Lung (tissue), 12 donors: ENCODE data around the gene VASN. TPM values are rescaled to one million over a fixed set of nuclear protein-coding genes. Genes with fewer than 3 reads are reported as not detected.

Experiments used
- ATAC-seq: fragments of 200-7000 bp; cut with Tn5 transposase; one replicate; pipeline ENCODE4 v1.9.1; 2020; ENCODE audit warnings: moderate number of reproducible peaks; ENCODE audit not compliant: insufficient read depth, low FRiP score
- DNase-seq, 3 donors: peaks; one replicate each; pipeline ENCODE4 v3.0.0-alpha.2; 2013 to 2017
- H3K27ac ChIP-seq, 2 donors: one replicate each; pipeline ENCODE4 v1.5.1; 2013; ENCODE audit warnings: mild to moderate bottlenecking in 2 of 2, moderate library complexity in 2 of 2, control low read depth in 1 of 2, inconsistent platforms in 1 of 2, low read depth in 1 of 2, low read length in 1 of 2
- H3K27me3 ChIP-seq, 3 donors: one replicate each; pipeline ENCODE4 v1.5.1; 2013; ENCODE audit warnings: low read length in 2 of 3; ENCODE audit not compliant: control insufficient read depth in 3 of 3, insufficient read depth in 3 of 3
- H3K36me3 ChIP-seq, 4 donors: one replicate each; pipeline ENCODE4 v1.5.1; 2013; ENCODE audit warnings: low read length in 4 of 4, mild to moderate bottlenecking in 1 of 4, moderate library complexity in 1 of 4; ENCODE audit not compliant: control insufficient read depth in 4 of 4, insufficient read depth in 4 of 4
- H3K4me1 ChIP-seq, 5 donors: one replicate each; pipeline ENCODE4 v1.5.1; 2013; ENCODE audit warnings: low read length in 5 of 5, mild to moderate bottlenecking in 2 of 5, moderate library complexity in 1 of 5; ENCODE audit not compliant: control insufficient read depth in 5 of 5, insufficient read depth in 5 of 5
- H3K4me3 ChIP-seq: one replicate; pipeline ENCODE4 v1.5.1; 2013; ENCODE audit warnings: mild to moderate bottlenecking, control low read depth, moderate library complexity
- H3K9ac ChIP-seq, 2 donors: one replicate each; pipeline ENCODE4 v1.5.1; 2013; ENCODE audit warnings: low read length in 2 of 2, control low read depth in 1 of 2; ENCODE audit not compliant: insufficient read depth in 1 of 2
- H3K9me3 ChIP-seq, 4 donors: one replicate each; pipeline ENCODE4 v1.5.1; 2013; ENCODE audit warnings: low read length in 3 of 4, mild to moderate bottlenecking in 1 of 4, moderate library complexity in 1 of 4; ENCODE audit not compliant: control insufficient read depth in 4 of 4, insufficient read depth in 3 of 4
- WGBS, 2 donors: extraction: QIAGEN DNeasy Blood & Tissue Kit; methylation state at CpG; one replicate each; pipeline ENCODE4 v1.1.7; 2013; 5-methylcytosine and 5-hydroxymethylcytosine counted together
- polyA plus RNA-seq, 2 donors: library from polyadenylated mRNA; stranded (reverse); fragments of 200-250 nt; gene quantifications; one replicate each; pipeline ENCODE4 v1.2.1, GENCODE V29; 2013
- total RNA-seq, 2 donors: library from RNA; depleted of rRNA in 1 of 2; stranded (reverse); fragments of >200 nt in 1 of 2; gene quantifications; one replicate each; pipeline ENCODE4 v1.2.1, GENCODE V29; 2014 to 2021
- TF ChIP-seq, protein P1 (sequence below): IDR thresholded peaks from 2 replicates; pipeline ENCODE4 v1.5.1; 2012; ENCODE audit warnings: mild to moderate bottlenecking; ENCODE audit errors: control extremely low read depth, extremely low read depth
- donor health status: control.
- donor health status: control.
- donor health status: Bipolar disorder and iron deficiency.
- donor health status: healthy.
- donor health status: DM: yes; HTN: yes; CAD: no.

The VASN gene
- total and polyA plus RNA-seq, 4 donors: 18.8 to 42.9 (median 31.3) TPM

DNA sequence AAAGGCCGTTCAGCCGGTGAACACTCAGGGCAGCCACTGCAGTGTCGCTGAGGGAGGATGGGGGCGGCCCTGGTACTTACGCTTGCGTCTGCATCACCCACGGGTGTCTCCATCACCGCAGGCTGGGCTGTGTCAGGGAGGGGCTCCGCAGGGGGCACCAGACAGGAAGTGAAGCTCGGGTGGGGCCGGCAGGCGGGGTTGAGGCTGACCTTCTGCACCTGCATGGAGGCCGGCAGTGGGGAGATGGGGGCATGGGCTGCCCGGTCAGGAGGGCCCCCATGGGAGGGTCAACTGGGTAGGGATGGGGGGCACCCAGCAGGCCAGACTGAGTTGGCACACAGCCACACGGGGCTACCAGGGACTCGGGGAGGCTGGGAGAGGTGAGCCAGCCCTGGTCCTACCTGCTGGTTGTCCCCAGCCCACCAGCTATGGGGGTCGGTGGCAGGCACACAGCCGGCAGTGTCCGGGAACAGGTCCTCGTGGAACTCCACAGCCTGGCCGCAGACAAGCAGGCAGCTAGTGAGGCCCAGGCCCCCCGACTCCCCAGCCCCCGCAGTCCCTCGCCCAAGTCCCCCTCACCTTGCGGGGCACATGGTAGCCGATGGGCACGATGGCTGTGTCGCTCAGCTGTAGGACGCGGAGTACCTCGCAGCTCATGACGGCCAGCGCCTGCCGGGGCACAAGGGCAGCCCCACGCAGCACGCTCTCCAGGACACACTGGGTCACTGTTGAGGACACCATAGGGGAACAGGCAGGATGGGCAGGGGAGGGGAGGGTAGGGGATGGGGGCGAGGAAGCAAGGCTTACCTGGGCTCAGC lies 7.2 kb upstream of the VASN start:
- no peak overlapping the region for H3K27ac ChIP-seq

DNA sequence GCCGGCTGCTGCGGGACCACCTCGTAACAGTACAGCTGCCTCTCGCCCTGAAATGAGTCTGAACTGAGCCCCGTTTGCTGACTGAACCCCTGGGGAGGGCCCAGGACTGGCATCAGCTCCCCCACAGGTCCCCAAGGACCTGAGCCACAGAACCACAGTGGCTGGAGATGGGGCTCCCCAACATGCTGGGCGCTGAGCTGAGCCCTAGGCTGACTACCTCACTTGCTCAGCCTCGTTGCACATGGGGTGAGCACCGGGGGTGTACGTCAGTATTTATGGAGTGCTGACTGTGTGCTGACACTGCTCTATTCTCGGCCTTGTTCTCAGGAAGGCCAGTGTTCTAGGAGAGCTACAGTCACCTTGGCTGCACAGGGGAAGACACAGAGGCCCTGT lies 6.6 kb upstream of the VASN start:
- H3K27me3 ChIP-seq: no peaks in the 10 kb centered on the region
- DNase-seq: no peak
- H3K9me3 ChIP-seq: no peaks in the 10 kb centered on the region
- no peak overlapping the region for H3K4me3 ChIP-seq
- H3K4me1 ChIP-seq: peaks cover 0 to 12% (median 2%) of the 10 kb centered on the region in 5 donors
- TF ChIP-seq, protein P1, sequence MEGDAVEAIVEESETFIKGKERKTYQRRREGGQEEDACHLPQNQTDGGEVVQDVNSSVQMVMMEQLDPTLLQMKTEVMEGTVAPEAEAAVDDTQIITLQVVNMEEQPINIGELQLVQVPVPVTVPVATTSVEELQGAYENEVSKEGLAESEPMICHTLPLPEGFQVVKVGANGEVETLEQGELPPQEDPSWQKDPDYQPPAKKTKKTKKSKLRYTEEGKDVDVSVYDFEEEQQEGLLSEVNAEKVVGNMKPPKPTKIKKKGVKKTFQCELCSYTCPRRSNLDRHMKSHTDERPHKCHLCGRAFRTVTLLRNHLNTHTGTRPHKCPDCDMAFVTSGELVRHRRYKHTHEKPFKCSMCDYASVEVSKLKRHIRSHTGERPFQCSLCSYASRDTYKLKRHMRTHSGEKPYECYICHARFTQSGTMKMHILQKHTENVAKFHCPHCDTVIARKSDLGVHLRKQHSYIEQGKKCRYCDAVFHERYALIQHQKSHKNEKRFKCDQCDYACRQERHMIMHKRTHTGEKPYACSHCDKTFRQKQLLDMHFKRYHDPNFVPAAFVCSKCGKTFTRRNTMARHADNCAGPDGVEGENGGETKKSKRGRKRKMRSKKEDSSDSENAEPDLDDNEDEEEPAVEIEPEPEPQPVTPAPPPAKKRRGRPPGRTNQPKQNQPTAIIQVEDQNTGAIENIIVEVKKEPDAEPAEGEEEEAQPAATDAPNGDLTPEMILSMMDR: no peak
- no peak overlapping the region for H3K9ac ChIP-seq
- WGBS, 2 donors: 95 to 97% methylated on average over 10 of the region's 10 CpGs
- peaks cover 0 to 43% (median 1%) of the 10 kb centered on the region in 4 donors for H3K36me3 ChIP-seq
- ATAC-seq: no peak
- H3K27ac ChIP-seq: no peak overlapping the region

More for the DNA sequence above, 7.2 kb upstream of the VASN start:
- H3K36me3 ChIP-seq: peaks cover 0 to 44% (median 1%) of the 10 kb centered on the region in 4 donors
- WGBS, 2 donors: 91 to 93% methylated on average over 34 to 37 of the region's 37 CpGs
- TF ChIP-seq, protein P1: no peak
- H3K9me3 ChIP-seq: no peaks in the 10 kb centered on the region
- H3K27me3 ChIP-seq: no peaks in the 10 kb centered on the region
- H3K4me3 ChIP-seq: no peak overlapping the region
- no peak overlapping the region for H3K9ac ChIP-seq
- DNase-seq: no peak
- no peak for ATAC-seq
- H3K4me1 ChIP-seq: peaks cover 0 to 6% (median 0%) of the 10 kb centered on the region in 5 donors

DNA sequence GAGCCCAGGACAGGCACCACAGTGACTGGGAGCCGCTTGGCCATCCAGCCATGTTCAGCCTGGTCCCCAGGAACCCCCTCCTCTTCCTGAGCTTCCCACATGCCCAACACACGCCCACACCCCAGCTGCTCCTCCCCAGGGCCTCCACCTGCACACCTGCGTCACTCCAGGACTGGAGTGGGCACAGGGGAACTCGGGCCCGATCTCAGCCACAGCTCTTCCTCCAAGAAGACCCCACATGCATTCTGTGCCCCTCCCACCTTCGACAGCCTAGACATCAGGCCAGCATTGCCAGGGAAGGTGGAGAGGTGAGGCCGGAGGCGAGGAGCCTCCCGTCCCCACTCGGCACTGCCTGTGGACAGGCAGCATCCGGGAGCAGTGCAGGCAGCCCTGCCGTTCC lies 6.0 kb upstream of the VASN start:
- no peak overlapping the region for H3K4me3 ChIP-seq
- peaks cover 0 to 37% (median 1%) of the 10 kb centered on the region in 4 donors for H3K36me3 ChIP-seq
- no peaks in the 10 kb centered on the region for H3K27me3 ChIP-seq
- 96 to 98% methylated on average over 12 of the region's 12 CpGs for WGBS, 2 donors
- H3K27ac ChIP-seq: no peak overlapping the region
- ATAC-seq (no peak), DNase-seq (no peak)
- H3K4me1 ChIP-seq: peaks cover 0 to 13% (median 7%) of the 10 kb centered on the region in 5 donors
- TF ChIP-seq, protein P1: no peak
- no peaks in the 10 kb centered on the region for H3K9me3 ChIP-seq
- H3K9ac ChIP-seq: no peak overlapping the region
